Ovary (tissue), 3 donors: ENCODE results near the gene RABGEF1.

Experiments
- EP300 ChIP-seq: sonication (generic); formaldehyde crosslinking; IDR thresholded peaks from one replicate; pipeline ENCODE4 v1.6.1; 2017; ENCODE audit warnings: antibody characterized with exemption
- TF ChIP-seq, protein P1 (sequence below), 3 donors: fragments of 450-650 bp in 2 of 3; fragments of 200-600 bp in 1 of 3; IDR thresholded peaks; one replicate each; pipeline versions ENCODE4 v1.5.1 to v1.8.0; 2016 to 2022; ENCODE audit warnings: antibody characterized with exemption in 3 of 3, mild to moderate bottlenecking in 1 of 3
- donor health status: DM: no; HTN: no; CAD: no.

DNA sequence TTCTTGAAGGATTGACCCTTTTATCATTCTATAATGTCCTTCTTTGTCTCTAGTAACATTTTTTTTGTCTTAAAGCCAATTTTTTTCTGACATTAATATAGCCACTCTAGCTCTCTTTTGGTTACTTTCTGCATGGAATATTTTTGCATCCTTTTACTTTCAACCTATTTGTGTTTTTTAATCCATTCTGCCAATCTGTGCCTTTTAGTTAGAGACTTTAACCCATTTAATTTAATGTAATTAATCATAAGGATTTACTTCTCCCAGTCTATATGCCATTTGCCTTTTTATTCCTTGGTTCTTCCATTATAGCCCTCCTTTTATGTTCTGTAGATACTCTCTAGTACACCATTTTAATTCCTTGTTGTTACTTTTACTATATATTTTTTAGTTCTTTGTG, 32.7 kb upstream of the RABGEF1 start:
- no peak for TF ChIP-seq EP300
- TF ChIP-seq, protein P1, sequence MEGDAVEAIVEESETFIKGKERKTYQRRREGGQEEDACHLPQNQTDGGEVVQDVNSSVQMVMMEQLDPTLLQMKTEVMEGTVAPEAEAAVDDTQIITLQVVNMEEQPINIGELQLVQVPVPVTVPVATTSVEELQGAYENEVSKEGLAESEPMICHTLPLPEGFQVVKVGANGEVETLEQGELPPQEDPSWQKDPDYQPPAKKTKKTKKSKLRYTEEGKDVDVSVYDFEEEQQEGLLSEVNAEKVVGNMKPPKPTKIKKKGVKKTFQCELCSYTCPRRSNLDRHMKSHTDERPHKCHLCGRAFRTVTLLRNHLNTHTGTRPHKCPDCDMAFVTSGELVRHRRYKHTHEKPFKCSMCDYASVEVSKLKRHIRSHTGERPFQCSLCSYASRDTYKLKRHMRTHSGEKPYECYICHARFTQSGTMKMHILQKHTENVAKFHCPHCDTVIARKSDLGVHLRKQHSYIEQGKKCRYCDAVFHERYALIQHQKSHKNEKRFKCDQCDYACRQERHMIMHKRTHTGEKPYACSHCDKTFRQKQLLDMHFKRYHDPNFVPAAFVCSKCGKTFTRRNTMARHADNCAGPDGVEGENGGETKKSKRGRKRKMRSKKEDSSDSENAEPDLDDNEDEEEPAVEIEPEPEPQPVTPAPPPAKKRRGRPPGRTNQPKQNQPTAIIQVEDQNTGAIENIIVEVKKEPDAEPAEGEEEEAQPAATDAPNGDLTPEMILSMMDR (IDR thresholded peaks at IDR 0.05) = no peak
